ENCODE measurements around the gene PTPMT1. TPM values are rescaled to one million over a fixed set of nuclear protein-coding genes. Genes with fewer than 3 reads are reported as not detected.
"Not testable (repeated sequence)": the region's sequence is repeated elsewhere in the genome, so short reads cannot be mapped to it uniquely, and the experiment has no call there.

Gene PTPMT1
- polyA plus RNA-seq, 6 donors from 2014 or later = 69.3 to 133 (median 81.2) TPM

DNA sequence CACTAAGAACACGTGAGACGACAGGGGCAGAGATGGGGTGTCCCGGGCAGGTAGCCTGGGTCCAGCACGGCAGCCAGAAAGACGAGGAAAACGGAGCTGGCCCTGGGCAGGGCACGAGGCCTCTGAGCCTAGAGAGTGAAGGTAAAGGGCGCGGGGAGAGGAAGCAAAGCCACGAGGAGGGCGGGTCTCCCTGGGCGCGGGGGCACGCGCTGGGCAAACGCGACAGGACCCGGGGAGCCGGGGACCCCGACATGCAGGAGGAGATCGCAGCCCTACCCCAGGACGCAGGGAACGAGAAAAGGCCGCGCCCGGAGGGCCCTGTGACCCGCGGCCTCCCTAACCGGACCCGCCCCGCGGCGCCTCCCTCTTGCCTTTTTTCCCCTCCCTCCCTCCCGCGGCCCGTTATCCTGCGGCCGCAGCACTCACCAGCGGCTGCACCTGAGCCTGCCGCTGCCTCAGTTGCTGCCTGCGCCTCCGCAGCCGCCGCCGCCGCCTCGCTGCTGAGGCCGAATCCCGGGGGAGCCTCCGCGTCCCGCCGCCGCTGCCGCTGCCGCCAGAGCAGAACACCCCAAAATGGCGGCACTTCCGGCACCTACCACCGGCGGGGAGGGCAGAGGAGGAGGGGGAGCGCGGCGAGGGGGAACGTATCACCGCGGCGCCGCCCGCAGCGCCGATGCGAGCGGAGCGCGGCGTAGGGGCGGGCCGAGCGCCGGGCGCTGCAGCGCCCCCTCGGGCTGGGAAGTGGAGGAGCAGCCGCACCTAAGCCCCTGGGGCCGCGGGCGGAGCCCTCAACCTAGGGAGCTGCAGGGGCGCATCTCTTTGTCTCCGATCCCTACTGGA, 12.6 kb upstream of the PTPMT1 start, which contains the start of gene CELF1:
Gene CELF1, minus strand, starts transcription at position 567 of the 840 bp plus-strand sequence. CDS start 53,609 bp downstream, outside the sequence.
- ATAC-seq (ENCODE audit: low read depth in 2 of 2) = peak; percentile 93 to 94
- H3K4me1 Mint-ChIP-seq = peaks cover 32 to 49% (median 45%) of the 10 kb centered on the region in 3 donors

GRCh38 chr11:47553406-47553743, 12.0 kb upstream of the PTPMT1 start:
- ATAC-seq (ENCODE audit: low read depth in 2 of 2) = peak; percentile 14 to 15
- DNase-seq = no peak
- peak overlapping the region; percentile 73 to 97 (median 89) for H3K27ac Mint-ChIP-seq
- H3K9me3 Mint-ChIP-seq = no peaks in the 10 kb centered on the region
- no peaks in the 10 kb centered on the region for H3K27me3 Mint-ChIP-seq
- H3K4me1 Mint-ChIP-seq = peaks cover 29 to 44% (median 39%) of the 10 kb centered on the region in 3 donors
- H3K4me3 Mint-ChIP-seq = peak overlapping the region; percentile 86 to 99 (median 94)
- peaks cover 0 to 4% of the 10 kb centered on the region in 2 donors for H3K36me3 Mint-ChIP-seq

More for the DNA sequence above, 12.6 kb upstream of the PTPMT1 start, which contains the start of gene CELF1:
- DNase-seq = peak; percentile 92
- H3K27ac Mint-ChIP-seq = peak within 1 kb of the TSS; percentile 95 to 98 (median 97)
- no peaks in the 10 kb centered on the region for H3K9me3 Mint-ChIP-seq
- no peaks in the 10 kb centered on the region for H3K27me3 Mint-ChIP-seq
- peak within 1 kb of the TSS; percentile 95 to 99 (median 98) for H3K4me3 Mint-ChIP-seq
- H3K36me3 Mint-ChIP-seq = peaks cover 0 to 4% of the 10 kb centered on the region in 2 donors

- H3K36me3 Mint-ChIP-seq; ATAC-seq (ENCODE audit: low read depth in 2 of 2); H3K27ac Mint-ChIP-seq; H3K4me3 Mint-ChIP-seq; DNase-seq; H3K27me3 Mint-ChIP-seq; H3K9me3 Mint-ChIP-seq: not testable (repeated sequence)
- H3K4me1 Mint-ChIP-seq = peaks cover 9 to 12% (median 9%) of the 10 kb centered on the region in 3 donors
These were observed 8.4 kb upstream of the PTPMT1 start for GRCh38 chr11:47557004-47557403.

GRCh38 chr11:47558695-47559094, 6.7 kb upstream of the PTPMT1 start:
- Mint-ChIP-seq H3K4me3 (no peak overlapping the region), H3K4me1 (no peaks in the 10 kb centered on the region)

DNA sequence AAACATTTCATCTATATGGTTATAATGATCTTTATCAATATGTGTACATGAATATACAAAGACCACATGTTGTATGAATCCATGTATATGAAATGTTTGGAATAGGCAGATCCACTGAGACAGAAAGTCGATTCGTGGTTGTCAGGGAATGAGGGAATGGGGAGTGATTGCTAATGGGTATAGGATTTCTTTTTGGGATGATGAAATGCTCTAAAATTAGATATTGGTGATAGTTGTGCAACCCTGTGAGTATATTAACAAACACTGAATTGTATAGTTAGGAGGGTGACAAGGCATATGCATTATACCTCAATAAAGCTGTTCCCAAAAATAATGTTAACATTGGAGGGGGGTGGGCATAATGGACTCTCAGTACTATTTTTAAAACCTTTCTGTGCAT, 5.0 kb upstream of the PTPMT1 start:
- Mint-ChIP-seq H3K4me1 (peaks cover 5 to 9% (median 6%) of the 10 kb centered on the region in 3 donors), H3K4me3 (peak overlapping the region in 1 of 8 donors; percentile 26), H3K9me3 (no peaks in the 10 kb centered on the region), H3K27me3 (no peaks in the 10 kb centered on the region), H3K27ac (no peak overlapping the region), H3K36me3 (no peaks in the 10 kb centered on the region)
- ATAC-seq (ENCODE audit: low read depth in 2 of 2) (no peak), DNase-seq (no peak)

More at GRCh38 chr11:47558695-47559094, 6.7 kb upstream of the PTPMT1 start:
- Mint-ChIP-seq H3K9me3 (no peaks in the 10 kb centered on the region), H3K27me3 (no peaks in the 10 kb centered on the region), H3K27ac (no peak overlapping the region), H3K36me3 (no peaks in the 10 kb centered on the region)
- no peak for ATAC-seq (ENCODE audit: low read depth in 2 of 2)
- DNase-seq = no peak

GRCh38 chr11:47562393-47562792, 3.0 kb upstream of the PTPMT1 start:
- H3K9me3 Mint-ChIP-seq; DNase-seq; H3K27me3 Mint-ChIP-seq; ATAC-seq (ENCODE audit: low read depth in 2 of 2); H3K36me3 Mint-ChIP-seq: not testable (repeated sequence)
- peak overlapping the region in 1 of 6 donors; percentile 37 for H3K27ac Mint-ChIP-seq
- peak overlapping the region in 1 of 8 donors; percentile 27 for H3K4me3 Mint-ChIP-seq
- H3K4me1 Mint-ChIP-seq = peaks cover 9 to 18% (median 12%) of the 10 kb centered on the region in 3 donors

DNA sequence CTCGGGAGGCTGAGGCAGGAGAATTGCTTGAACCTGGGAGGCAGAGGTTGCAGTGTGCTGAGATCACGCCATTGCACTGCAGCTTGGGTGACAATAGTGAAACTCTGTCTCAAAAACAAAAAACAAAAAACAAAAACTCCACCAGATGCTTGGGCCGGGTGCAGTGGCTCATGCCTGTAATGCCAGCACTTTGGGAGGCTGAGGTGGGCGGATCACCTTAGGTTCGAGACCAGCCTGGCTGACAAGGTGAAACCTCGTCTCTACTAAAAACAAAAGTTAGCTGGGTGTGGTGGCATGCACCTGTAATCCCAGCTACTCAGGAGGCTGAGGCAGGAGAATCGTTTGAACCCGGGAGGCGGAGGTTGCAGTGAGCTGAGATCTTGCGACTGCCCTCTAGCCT, 1.0 kb upstream of the PTPMT1 start:
- H3K27me3 Mint-ChIP-seq; H3K9me3 Mint-ChIP-seq; ATAC-seq (ENCODE audit: low read depth in 2 of 2); DNase-seq; H3K36me3 Mint-ChIP-seq: not testable (repeated sequence)
- peak overlapping the region in 3 of 6 donors; percentile 47 to 76 (median 50) for H3K27ac Mint-ChIP-seq
- peak overlapping the region; percentile 40 to 82 (median 62) for H3K4me3 Mint-ChIP-seq
- peaks cover 9 to 18% (median 12%) of the 10 kb centered on the region in 3 donors for H3K4me1 Mint-ChIP-seq

- H3K27ac Mint-ChIP-seq = peak overlapping the region in 5 of 6 donors; percentile 47 to 91 (median 75)
- DNase-seq = no peak
These were observed 463 bp upstream of the PTPMT1 start for GRCh38 chr11:47564933-47565339.

DNA sequence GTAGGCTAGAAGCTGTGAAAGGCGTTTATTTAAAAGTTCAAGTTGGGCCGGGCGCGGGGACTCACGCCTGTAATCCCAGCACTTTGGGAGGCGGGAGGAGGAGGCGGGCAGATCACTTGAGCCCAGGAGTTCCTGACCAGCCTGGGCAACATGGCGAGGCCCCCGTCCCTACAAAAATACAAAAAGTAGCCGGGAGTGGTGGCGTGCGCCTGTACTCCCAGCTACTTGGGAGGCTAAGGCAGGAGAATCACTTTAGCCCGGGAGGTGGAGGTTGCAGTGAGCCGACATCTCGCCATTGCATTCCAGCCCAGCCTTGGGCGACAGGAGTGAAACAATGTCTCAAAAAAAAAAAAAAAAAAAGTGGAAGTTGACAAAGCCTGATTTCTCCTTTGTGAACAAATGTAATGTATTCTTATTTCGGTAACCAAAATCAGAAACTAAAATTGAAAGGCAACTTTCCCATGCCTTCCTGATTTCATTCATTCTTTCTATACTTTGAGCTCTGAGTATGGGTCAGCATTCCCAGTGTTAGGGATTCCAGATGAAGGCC, 825 bp downstream of the PTPMT1 start:
- ATAC-seq (ENCODE audit: low read depth in 2 of 2) = no peak
- peak overlapping the region; percentile 81 to 93 (median 84) for H3K4me3 Mint-ChIP-seq
- H3K36me3 Mint-ChIP-seq = no peaks in the 10 kb centered on the region
- peaks cover 9 to 18% (median 14%) of the 10 kb centered on the region in 3 donors for H3K4me1 Mint-ChIP-seq
- H3K9me3 Mint-ChIP-seq = no peaks in the 10 kb centered on the region
- H3K27ac Mint-ChIP-seq = peak overlapping the region in 4 of 6 donors; percentile 56 to 78 (median 66)
- DNase-seq = no peak
- H3K27me3 Mint-ChIP-seq = no peaks in the 10 kb centered on the region

More at GRCh38 chr11:47564933-47565339, 463 bp upstream of the PTPMT1 start:
- Mint-ChIP-seq H3K4me1 (peaks cover 9 to 18% (median 12%) of the 10 kb centered on the region in 3 donors), H3K9me3 (no peaks in the 10 kb centered on the region), H3K4me3 (peak overlapping the region; percentile 79 to 94 (median 82)), H3K36me3 (no peaks in the 10 kb centered on the region), H3K27me3 (no peaks in the 10 kb centered on the region)
- ATAC-seq (ENCODE audit: low read depth in 2 of 2) = no peak

DNA sequence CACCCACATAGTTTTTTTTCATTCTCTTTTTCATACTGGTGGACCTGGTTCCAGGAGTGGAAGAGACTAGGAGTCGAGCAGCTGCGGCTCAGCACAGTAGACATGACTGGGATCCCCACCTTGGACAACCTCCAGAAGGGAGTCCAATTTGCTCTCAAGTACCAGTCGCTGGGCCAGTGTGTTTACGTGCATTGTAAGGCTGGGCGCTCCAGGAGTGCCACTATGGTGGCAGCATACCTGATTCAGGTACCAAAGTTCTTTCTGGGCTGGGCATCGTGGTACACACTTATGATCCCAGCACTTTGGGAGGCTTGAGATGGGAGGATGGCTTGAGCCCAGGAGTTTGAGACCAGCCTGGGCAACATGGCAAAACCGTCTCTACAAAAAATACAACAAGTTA, 4.2 kb downstream of the PTPMT1 start:
- Mint-ChIP-seq H3K9me3 (no peaks in the 10 kb centered on the region), H3K36me3 (peaks cover 0 to 6% of the 10 kb centered on the region in 2 donors), H3K4me1 (peaks cover 14 to 31% (median 25%) of the 10 kb centered on the region in 3 donors), H3K4me3 (no peak overlapping the region), H3K27me3 (no peaks in the 10 kb centered on the region), H3K27ac (peak overlapping the region in 1 of 6 donors; percentile 47)
- ATAC-seq (ENCODE audit: low read depth in 2 of 2) (no peak), DNase-seq (no peak)

DNA sequence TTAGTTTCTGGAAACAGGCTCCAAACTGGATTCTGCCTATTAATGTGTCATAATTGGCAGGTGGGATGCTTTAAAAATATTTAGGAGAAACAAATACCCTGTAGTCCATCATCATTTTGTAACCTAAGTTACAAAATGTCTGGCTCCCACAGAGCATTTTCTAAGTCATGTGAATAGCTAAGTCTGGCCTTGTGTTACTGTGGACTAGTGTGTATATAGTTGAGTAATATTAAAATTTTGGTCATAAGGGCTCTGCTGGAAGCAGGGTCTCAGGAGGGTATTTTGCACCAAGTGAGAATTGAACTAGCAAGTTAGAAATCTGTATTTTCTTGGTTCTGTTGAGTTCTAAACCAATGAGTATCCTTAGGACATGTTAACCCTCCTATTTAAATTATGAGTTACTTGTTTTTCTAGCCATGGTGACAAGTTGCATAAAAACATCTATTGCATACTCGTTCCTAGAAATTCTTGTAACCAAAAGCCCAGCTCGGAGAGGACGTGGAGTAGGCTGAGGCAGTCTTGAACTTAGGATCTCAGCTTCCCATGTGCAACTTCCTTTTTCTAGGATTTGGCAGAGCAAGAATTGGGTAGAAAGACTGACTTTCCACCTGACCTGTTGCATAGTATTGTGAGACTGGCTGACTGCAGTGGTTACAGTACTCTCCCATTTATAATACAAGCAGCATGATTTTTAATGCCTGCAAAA, 5.4 kb downstream of the PTPMT1 start:
- Mint-ChIP-seq H3K27ac (peak overlapping the region in 1 of 6 donors; percentile 12), H3K4me3 (peak overlapping the region in 1 of 8 donors; percentile 15), H3K27me3 (no peaks in the 10 kb centered on the region), H3K9me3 (no peaks in the 10 kb centered on the region), H3K36me3 (peaks cover 0 to 6% of the 10 kb centered on the region in 2 donors), H3K4me1 (peaks cover 9 to 27% (median 22%) of the 10 kb centered on the region in 3 donors)
- no peak for ATAC-seq (ENCODE audit: low read depth in 2 of 2)
- no peak for DNase-seq

DNA sequence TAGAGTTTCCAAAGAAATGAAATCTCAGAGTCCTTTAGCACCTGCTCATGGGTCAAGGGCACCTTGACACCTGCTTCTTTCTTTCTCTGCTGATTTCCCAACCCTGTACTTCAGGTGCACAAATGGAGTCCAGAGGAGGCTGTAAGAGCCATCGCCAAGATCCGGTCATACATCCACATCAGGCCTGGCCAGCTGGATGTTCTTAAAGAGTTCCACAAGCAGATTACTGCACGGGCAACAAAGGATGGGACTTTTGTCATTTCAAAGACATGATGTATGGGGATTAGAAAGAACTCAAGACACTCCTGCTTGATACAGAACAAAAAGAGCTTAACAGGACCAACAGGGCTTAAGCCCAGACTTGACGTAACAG, 5.9 kb downstream of the PTPMT1 start:
- peak overlapping the region in 1 of 8 donors; percentile 15 for H3K4me3 Mint-ChIP-seq
- peak overlapping the region in 4 of 6 donors; percentile 12 to 59 (median 41) for H3K27ac Mint-ChIP-seq
- peaks cover 9 to 27% (median 21%) of the 10 kb centered on the region in 3 donors for H3K4me1 Mint-ChIP-seq
- no peaks in the 10 kb centered on the region for H3K9me3 Mint-ChIP-seq
- H3K36me3 Mint-ChIP-seq = peaks cover 0 to 6% of the 10 kb centered on the region in 2 donors
- ATAC-seq (ENCODE audit: low read depth in 2 of 2) (no peak), DNase-seq (no peak)
- no peaks in the 10 kb centered on the region for H3K27me3 Mint-ChIP-seq

DNA sequence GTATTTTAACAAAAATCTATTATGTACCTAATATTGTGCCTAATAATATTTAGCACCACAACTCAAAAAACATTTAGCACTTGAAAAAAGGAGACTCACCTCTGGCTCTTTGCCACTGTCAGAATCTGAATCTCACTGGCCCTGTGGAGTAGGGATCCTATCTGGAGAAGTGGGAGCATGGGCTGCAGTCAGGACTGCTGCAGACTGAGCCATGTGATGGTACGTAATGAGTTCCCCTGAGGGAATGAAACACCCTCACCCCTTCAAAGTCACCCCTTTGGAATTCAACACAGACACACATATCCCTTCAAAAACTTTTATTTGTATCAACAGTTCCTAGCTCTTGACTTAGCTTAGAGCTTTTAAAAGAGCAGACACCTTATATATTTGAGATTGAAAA, 6.5 kb downstream of the PTPMT1 start:
- DNase-seq (no peak), ATAC-seq (ENCODE audit: low read depth in 2 of 2) (no peak)
- H3K27ac Mint-ChIP-seq = peak overlapping the region in 3 of 6 donors; percentile 7 to 39 (median 17)
- H3K9me3 Mint-ChIP-seq = no peaks in the 10 kb centered on the region
- peaks cover 5 to 21% (median 20%) of the 10 kb centered on the region in 3 donors for H3K4me1 Mint-ChIP-seq
- peak overlapping the region in 1 of 8 donors; percentile 15 for H3K4me3 Mint-ChIP-seq
- H3K36me3 Mint-ChIP-seq = peaks cover 0 to 6% of the 10 kb centered on the region in 2 donors
- no peaks in the 10 kb centered on the region for H3K27me3 Mint-ChIP-seq

All from naive B cell (primary cell).